ENCODE results near the gene UBE2I.

DNA sequence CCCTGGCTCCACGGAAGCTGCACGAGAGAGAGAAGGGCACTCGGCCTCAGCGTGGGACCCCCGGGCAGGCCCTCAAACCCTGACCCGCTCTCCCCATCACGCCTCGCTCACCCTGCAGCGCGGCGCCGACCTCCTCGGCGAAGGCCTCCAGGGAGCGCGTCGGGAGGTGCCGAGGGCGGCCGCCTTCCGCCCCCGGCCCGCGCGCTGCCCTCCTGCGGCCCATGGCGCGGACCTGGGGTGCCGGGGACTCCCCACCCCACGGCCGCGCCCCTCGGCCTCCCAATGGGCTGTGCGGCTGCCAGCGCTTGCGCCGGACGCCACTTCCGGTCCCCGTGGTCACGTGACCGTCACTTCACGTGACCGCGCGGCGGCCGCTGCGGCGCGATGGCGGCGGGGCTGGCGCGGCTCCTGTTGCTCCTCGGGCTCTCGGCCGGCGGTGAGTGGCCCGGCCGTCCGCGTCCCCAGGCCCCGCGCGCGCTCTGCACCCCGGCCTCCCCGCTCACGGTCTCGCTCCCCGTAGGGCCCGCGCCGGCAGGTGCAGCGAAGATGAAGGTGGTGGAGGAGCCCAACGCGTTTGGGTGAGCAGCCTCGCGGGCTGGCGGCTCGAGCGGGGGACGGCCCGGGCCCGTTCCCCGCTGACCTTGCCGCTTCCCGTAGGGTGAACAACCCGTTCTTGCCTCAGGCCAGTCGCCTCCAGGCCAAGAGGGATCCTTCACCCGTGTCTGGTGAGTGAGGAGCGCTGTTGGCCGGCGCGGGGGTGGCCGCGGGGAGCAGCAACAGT lies 42.3 kb downstream of the UBE2I start, which contains the start of the genes GNPTG and TSR3:
- no peak for TF ChIP-seq EZH2 (IDR thresholded peaks at IDR 0.05; ENCODE audit: borderline replicate concordance, low read depth, low read length, poor library complexity, severe bottlenecking)
- TF ChIP-seq, protein P1, sequence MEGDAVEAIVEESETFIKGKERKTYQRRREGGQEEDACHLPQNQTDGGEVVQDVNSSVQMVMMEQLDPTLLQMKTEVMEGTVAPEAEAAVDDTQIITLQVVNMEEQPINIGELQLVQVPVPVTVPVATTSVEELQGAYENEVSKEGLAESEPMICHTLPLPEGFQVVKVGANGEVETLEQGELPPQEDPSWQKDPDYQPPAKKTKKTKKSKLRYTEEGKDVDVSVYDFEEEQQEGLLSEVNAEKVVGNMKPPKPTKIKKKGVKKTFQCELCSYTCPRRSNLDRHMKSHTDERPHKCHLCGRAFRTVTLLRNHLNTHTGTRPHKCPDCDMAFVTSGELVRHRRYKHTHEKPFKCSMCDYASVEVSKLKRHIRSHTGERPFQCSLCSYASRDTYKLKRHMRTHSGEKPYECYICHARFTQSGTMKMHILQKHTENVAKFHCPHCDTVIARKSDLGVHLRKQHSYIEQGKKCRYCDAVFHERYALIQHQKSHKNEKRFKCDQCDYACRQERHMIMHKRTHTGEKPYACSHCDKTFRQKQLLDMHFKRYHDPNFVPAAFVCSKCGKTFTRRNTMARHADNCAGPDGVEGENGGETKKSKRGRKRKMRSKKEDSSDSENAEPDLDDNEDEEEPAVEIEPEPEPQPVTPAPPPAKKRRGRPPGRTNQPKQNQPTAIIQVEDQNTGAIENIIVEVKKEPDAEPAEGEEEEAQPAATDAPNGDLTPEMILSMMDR (conservative IDR thresholded peaks at IDR 0.05; ENCODE audit: low read depth, low read length) = no peak

All from A673 (cell line).